A549 treated with Hydrocortisone at 1 μM for 4 hours (cell line): Measurements from ENCODE around the gene ZC3H18. TPM values are rescaled to one million over a fixed set of nuclear protein-coding genes. Genes with fewer than 3 reads are reported as not detected.

Source experiments
- total RNA-seq: library from RNA; stranded (reverse); fragments of 200-300 nt; extraction: Qiagen RNA extraction; gene quantifications from 5 replicates; pipeline ENCODE4 v1.2.3, GENCODE V29; 2022

Gene ZC3H18
- 45.0 to 57.7 TPM (median 47.4 TPM) in 5 replicates for total RNA-seq

DNA sequence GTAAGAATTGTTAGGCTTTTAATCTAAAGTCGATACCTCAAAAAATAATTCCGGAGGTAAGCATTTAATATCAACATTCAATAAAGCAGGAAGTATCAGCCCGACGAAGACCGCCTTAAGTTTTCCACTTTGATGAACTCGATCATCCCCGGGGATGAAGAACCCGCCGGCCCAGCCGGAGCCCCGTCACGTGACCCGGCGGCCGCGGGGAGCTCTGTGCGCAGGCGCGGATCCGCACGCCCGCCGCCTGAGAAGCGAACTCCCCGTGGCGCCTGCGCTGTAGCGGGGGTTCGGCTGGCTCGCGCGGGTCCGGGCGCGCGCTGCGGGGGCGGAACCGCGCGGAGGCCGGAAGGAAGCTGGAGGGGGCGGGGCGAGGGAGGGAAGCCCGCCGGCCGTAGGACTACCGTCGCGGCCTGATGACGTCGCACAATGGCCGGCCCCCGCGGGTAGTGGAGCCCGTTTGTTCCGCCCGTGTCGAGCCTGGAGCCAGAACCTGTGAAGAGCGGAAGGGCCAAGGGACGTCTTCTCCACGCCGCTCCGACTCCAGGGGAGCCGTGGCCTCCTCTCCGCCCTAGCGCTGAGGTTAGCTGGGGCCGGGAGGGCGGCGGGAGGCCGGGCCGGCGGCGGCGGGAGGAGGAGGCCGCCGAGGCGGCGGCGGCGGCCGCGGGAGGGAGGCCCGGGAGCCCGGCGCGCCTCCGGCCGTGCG lies at the start of gene ZC3H18:
ZC3H18 (plus strand) TSS at position 419 of the 706 bp plus-strand sequence. CDS start 6,721 bp downstream, outside the sequence.

GRCh38 chr16:88638323-88639230 lies 68.4 kb downstream of the ZC3H18 start, which contains the start of gene IL17C:
TSS of gene IL17C (plus strand) at chr16:88638572. CDS start at chr16:88638642, 70 bp downstream.

GRCh38 chr16:88650749-88651275 lies 80.6 kb downstream of the ZC3H18 start, which contains the start of gene CYBA:
TSS of gene CYBA (minus strand) at chr16:88651053. CDS start at chr16:88651013, 40 bp downstream.

DNA sequence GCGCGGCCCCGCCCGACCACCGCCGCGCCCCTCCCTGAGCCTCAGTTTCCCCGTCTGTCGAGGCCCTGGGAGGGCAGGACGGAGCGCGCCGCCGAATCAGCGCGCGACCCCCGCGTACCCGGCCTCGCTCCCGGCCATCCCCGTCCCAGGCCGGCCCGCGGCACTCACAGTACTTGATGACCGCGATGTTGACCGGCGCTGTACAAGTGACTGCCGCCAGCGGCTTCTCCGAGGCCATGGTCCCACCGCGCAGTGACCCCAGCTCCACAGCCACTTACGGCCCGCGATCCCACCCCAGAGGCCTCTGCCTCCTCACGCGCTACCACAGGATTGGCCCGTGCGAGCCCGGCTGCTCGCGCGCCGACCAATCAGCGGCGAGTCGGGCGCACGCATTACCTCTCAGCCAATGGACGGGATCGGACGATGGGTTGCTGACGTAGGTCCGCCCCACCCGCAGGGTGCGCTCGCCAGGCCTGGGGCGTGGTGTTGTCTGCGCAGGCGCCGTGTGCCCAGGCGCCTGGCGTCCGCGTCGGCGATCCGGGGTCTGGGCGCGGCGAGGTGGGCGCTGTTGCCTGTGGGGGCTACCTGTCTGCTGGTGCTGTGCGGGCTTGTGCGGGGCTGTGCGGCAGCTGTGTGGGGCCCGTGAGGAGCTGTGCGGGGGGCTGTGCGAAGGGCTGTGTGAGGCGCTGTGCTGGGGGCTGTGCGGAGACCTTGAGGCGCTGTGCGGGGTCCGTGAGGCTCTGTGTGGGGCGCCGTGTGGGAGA lies 92.8 kb downstream of the ZC3H18 start, which contains the start of gene MVD:
MVD (minus strand) TSS at position 249 of the 764 bp plus-strand sequence; CDS start at position 238, 11 bp downstream.

Other genes with a start within 250 kb of the ZC3H18 start
- gene ZNF469, start 187.4 kb upstream of the ZC3H18 start, total RNA-seq, result 5.9 to 9.5 TPM (median 7.7 TPM) in 5 replicates
- 4.2 to 7.1 TPM (median 6.6 TPM) in 5 replicates for gene ZFPM1, start 117.1 kb upstream of the ZC3H18 start, total RNA-seq
- gene IL17C, start 68.2 kb downstream of the ZC3H18 start, total RNA-seq, result not detected in 5 replicates
- gene CYBA, start 80.7 kb downstream of the ZC3H18 start, total RNA-seq, result 232 to 308 TPM (median 278 TPM) in 5 replicates
- gene MVD, start 92.7 kb downstream of the ZC3H18 start, total RNA-seq, result 17.5 to 22.5 TPM (median 20.5 TPM) in 5 replicates
- gene SNAI3, start 116.1 kb downstream of the ZC3H18 start, total RNA-seq, result 0.06 to 0.24 TPM (median 0.10 TPM) in 5 replicates
- gene RNF166, start 136.0 kb downstream of the ZC3H18 start, total RNA-seq, result 13.7 to 19.1 TPM (median 17.5 TPM) in 5 replicates
- 27.6 to 32.5 TPM (median 32.0 TPM) in 5 replicates for gene CTU2, start 136.1 kb downstream of the ZC3H18 start, total RNA-seq
- 112 to 144 TPM (median 132 TPM) in 5 replicates for gene PIEZO1, start 214.8 kb downstream of the ZC3H18 start, total RNA-seq
- gene CDT1, start 233.4 kb downstream of the ZC3H18 start, total RNA-seq, result 27.4 to 32.2 TPM (median 30.6 TPM) in 5 replicates
- 261 to 448 TPM (median 400 TPM) in 5 replicates for gene APRT, start 241.5 kb downstream of the ZC3H18 start, total RNA-seq